ENCODE results near the gene RXFP4.
A peak's percentile ranks its signal among the peaks of the same experiment; 100 is the strongest.
"Not testable (repeated sequence)": the region's sequence is repeated elsewhere in the genome, so short reads cannot be mapped to it uniquely, and the experiment has no call there.

The RXFP4 gene

GRCh38 chr1:155911156-155912055 lies 30.0 kb upstream of the RXFP4 start, which contains the start of gene RIT1:
TSS of gene RIT1 (minus strand) at chr1:155911349. CDS start at chr1:155910761, 588 bp downstream.
- H3K9ac ChIP-seq (ENCODE audit: low read length): peak within 1 kb of the TSS; percentile 87

GRCh38 chr1:155912056-155912536 lies 29.3 kb upstream of the RXFP4 start:
- Histone ChIP-seq H3K27me3 (ENCODE audit: control insufficient read depth, insufficient read depth, low read length) (no peaks in the 10 kb centered on the region), H3K4me3 (ENCODE audit: low read length) (no peak overlapping the region), H3K9me3 (ENCODE audit: control insufficient read depth, low read length) (no peaks in the 10 kb centered on the region), H3K9ac (ENCODE audit: low read length) (peak overlapping the region; percentile 87), H3K4me1 (ENCODE audit: control insufficient read depth, insufficient read depth, low read length) (peaks cover 23% of the 10 kb centered on the region), H3K36me3 (ENCODE audit: control insufficient read depth, insufficient read depth, low read length) (peaks cover 5% of the 10 kb centered on the region)

More at GRCh38 chr1:155911156-155912055, 30.0 kb upstream of the RXFP4 start, which contains the start of gene RIT1:
- H3K36me3 ChIP-seq (ENCODE audit: control insufficient read depth, insufficient read depth, low read length): no peaks in the 10 kb centered on the region
- H3K27me3 ChIP-seq (ENCODE audit: control insufficient read depth, insufficient read depth, low read length): no peaks in the 10 kb centered on the region
- H3K4me1 ChIP-seq (ENCODE audit: control insufficient read depth, insufficient read depth, low read length): peaks cover 23% of the 10 kb centered on the region
- no peaks in the 10 kb centered on the region for H3K9me3 ChIP-seq (ENCODE audit: control insufficient read depth, low read length)
- H3K4me3 ChIP-seq (ENCODE audit: low read length): peak within 1 kb of the TSS; percentile 68

- H3K4me3 ChIP-seq (ENCODE audit: low read length): no peak overlapping the region
- no peak overlapping the region for H3K9ac ChIP-seq (ENCODE audit: low read length)
- peaks cover 19% of the 10 kb centered on the region for H3K36me3 ChIP-seq (ENCODE audit: control insufficient read depth, insufficient read depth, low read length)
- H3K9me3 ChIP-seq (ENCODE audit: control insufficient read depth, low read length): no peaks in the 10 kb centered on the region
- H3K27me3 ChIP-seq (ENCODE audit: control insufficient read depth, insufficient read depth, low read length): no peaks in the 10 kb centered on the region
- peaks cover 23% of the 10 kb centered on the region for H3K4me1 ChIP-seq (ENCODE audit: control insufficient read depth, insufficient read depth, low read length)
These were observed 27.3 kb upstream of the RXFP4 start for GRCh38 chr1:155913969-155914757.

GRCh38 chr1:155918660-155919059 lies 22.8 kb upstream of the RXFP4 start:
- Histone ChIP-seq H3K4me3 (ENCODE audit: low read length) (no peak overlapping the region), H3K36me3 (ENCODE audit: control insufficient read depth, insufficient read depth, low read length) (peaks cover 33% of the 10 kb centered on the region), H3K9ac (ENCODE audit: low read length) (no peak overlapping the region), H3K4me1 (ENCODE audit: control insufficient read depth, insufficient read depth, low read length) (peaks cover 17% of the 10 kb centered on the region), H3K27me3 (ENCODE audit: control insufficient read depth, insufficient read depth, low read length) (no peaks in the 10 kb centered on the region), H3K9me3 (ENCODE audit: control insufficient read depth, low read length) (no peaks in the 10 kb centered on the region)

- peaks cover 33% of the 10 kb centered on the region for H3K36me3 ChIP-seq (ENCODE audit: control insufficient read depth, insufficient read depth, low read length)
- H3K9me3 ChIP-seq (ENCODE audit: control insufficient read depth, low read length): no peaks in the 10 kb centered on the region
- H3K27me3 ChIP-seq (ENCODE audit: control insufficient read depth, insufficient read depth, low read length): no peaks in the 10 kb centered on the region
- H3K4me1 ChIP-seq (ENCODE audit: control insufficient read depth, insufficient read depth, low read length): peaks cover 17% of the 10 kb centered on the region
- H3K9ac ChIP-seq (ENCODE audit: low read length): no peak overlapping the region
- H3K4me3 ChIP-seq (ENCODE audit: low read length): no peak overlapping the region
These were observed 21.6 kb upstream of the RXFP4 start for GRCh38 chr1:155919801-155920200.

- Histone ChIP-seq H3K4me1 (ENCODE audit: control insufficient read depth, insufficient read depth, low read length) (peaks cover 17% of the 10 kb centered on the region), H3K9me3 (ENCODE audit: control insufficient read depth, low read length) (no peaks in the 10 kb centered on the region), H3K27me3 (ENCODE audit: control insufficient read depth, insufficient read depth, low read length) (no peaks in the 10 kb centered on the region), H3K9ac (ENCODE audit: low read length) (no peak overlapping the region), H3K4me3 (ENCODE audit: low read length) (no peak overlapping the region), H3K36me3 (ENCODE audit: control insufficient read depth, insufficient read depth, low read length) (peaks cover 33% of the 10 kb centered on the region)
These were observed 20.7 kb upstream of the RXFP4 start for GRCh38 chr1:155920717-155921116.

GRCh38 chr1:155925506-155925905 lies 15.9 kb upstream of the RXFP4 start:
- H3K9ac ChIP-seq (ENCODE audit: low read length): no peak overlapping the region
- H3K27me3 ChIP-seq (ENCODE audit: control insufficient read depth, insufficient read depth, low read length): no peaks in the 10 kb centered on the region
- no peak overlapping the region for H3K4me3 ChIP-seq (ENCODE audit: low read length)
- H3K9me3 ChIP-seq (ENCODE audit: control insufficient read depth, low read length): no peaks in the 10 kb centered on the region
- peaks cover 25% of the 10 kb centered on the region for H3K36me3 ChIP-seq (ENCODE audit: control insufficient read depth, insufficient read depth, low read length)
- H3K4me1 ChIP-seq (ENCODE audit: control insufficient read depth, insufficient read depth, low read length): peaks cover 27% of the 10 kb centered on the region

GRCh38 chr1:155929057-155929456 lies 12.4 kb upstream of the RXFP4 start:
- Histone ChIP-seq H3K9me3 (ENCODE audit: control insufficient read depth, low read length) (no peaks in the 10 kb centered on the region), H3K4me3 (ENCODE audit: low read length) (no peak overlapping the region), H3K27me3 (ENCODE audit: control insufficient read depth, insufficient read depth, low read length) (no peaks in the 10 kb centered on the region), H3K9ac (ENCODE audit: low read length) (no peak overlapping the region), H3K36me3 (ENCODE audit: control insufficient read depth, insufficient read depth, low read length) (peaks cover 13% of the 10 kb centered on the region), H3K4me1 (ENCODE audit: control insufficient read depth, insufficient read depth, low read length) (peaks cover 29% of the 10 kb centered on the region)

GRCh38 chr1:155930725-155931124 lies 10.7 kb upstream of the RXFP4 start:
- H3K36me3 ChIP-seq (ENCODE audit: control insufficient read depth, insufficient read depth, low read length): peaks cover 12% of the 10 kb centered on the region
- not testable (repeated sequence) for H3K4me3 ChIP-seq (ENCODE audit: low read length); H3K27me3 ChIP-seq (ENCODE audit: control insufficient read depth, insufficient read depth, low read length); H3K9me3 ChIP-seq (ENCODE audit: control insufficient read depth, low read length)
- peak overlapping the region; percentile 45 for H3K9ac ChIP-seq (ENCODE audit: low read length)
- peaks cover 33% of the 10 kb centered on the region for H3K4me1 ChIP-seq (ENCODE audit: control insufficient read depth, insufficient read depth, low read length)

GRCh38 chr1:155931332-155932038 lies 10.0 kb upstream of the RXFP4 start:
- peak overlapping the region; percentile 45 for H3K9ac ChIP-seq (ENCODE audit: low read length)
- H3K27me3 ChIP-seq (ENCODE audit: control insufficient read depth, insufficient read depth, low read length): no peaks in the 10 kb centered on the region
- H3K9me3 ChIP-seq (ENCODE audit: control insufficient read depth, low read length): no peaks in the 10 kb centered on the region
- H3K4me3 ChIP-seq (ENCODE audit: low read length): no peak overlapping the region
- H3K36me3 ChIP-seq (ENCODE audit: control insufficient read depth, insufficient read depth, low read length): peaks cover 5% of the 10 kb centered on the region
- H3K4me1 ChIP-seq (ENCODE audit: control insufficient read depth, insufficient read depth, low read length): peaks cover 33% of the 10 kb centered on the region

GRCh38 chr1:155932081-155932480 lies 9.4 kb upstream of the RXFP4 start:
- no peak overlapping the region for H3K4me3 ChIP-seq (ENCODE audit: low read length)

More at GRCh38 chr1:155932081-155932480, 9.4 kb upstream of the RXFP4 start:
- Histone ChIP-seq H3K36me3 (ENCODE audit: control insufficient read depth, insufficient read depth, low read length) (no peaks in the 10 kb centered on the region), H3K4me1 (ENCODE audit: control insufficient read depth, insufficient read depth, low read length) (peaks cover 33% of the 10 kb centered on the region), H3K27me3 (ENCODE audit: control insufficient read depth, insufficient read depth, low read length) (no peaks in the 10 kb centered on the region), H3K9me3 (ENCODE audit: control insufficient read depth, low read length) (no peaks in the 10 kb centered on the region), H3K9ac (ENCODE audit: low read length) (peak overlapping the region; percentile 29)
